Germinal center (tissue), 1 donor: ENCODE data around the gene RALB.

Experiments
- DNase-seq: peaks from one replicate; pipeline ENCODE4 v3.0.0; 2012; ENCODE audit warnings: mixed read lengths, low spot score

Gene RALB

GRCh38 chr2:120338015-120338414 is 85.4 kb downstream of the RALB start:
- no peak for DNase-seq

DNA sequence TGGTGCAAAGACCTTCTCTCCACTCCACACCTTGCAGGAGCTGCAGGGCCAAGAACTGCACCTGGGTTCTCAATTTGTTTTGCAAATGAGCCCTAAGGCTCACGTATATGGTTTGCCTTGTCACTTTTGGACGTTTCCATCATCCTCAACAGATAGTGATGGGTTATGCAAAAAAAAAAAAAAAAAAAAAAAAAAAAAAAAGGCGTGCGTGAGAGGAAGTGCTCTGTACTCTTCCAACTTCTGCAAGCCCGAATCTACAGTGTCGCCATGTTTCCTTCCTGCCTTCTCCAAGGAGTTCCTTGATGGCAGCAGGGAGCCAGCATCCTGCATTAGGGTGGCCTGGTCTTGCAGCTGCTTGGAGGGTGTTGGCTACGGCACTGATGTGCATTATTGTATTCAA is 89.3 kb downstream of the RALB start:
- DNase-seq = no peak

GRCh38 chr2:120342446-120342845 is 89.8 kb downstream of the RALB start:
- no peak for DNase-seq

DNA sequence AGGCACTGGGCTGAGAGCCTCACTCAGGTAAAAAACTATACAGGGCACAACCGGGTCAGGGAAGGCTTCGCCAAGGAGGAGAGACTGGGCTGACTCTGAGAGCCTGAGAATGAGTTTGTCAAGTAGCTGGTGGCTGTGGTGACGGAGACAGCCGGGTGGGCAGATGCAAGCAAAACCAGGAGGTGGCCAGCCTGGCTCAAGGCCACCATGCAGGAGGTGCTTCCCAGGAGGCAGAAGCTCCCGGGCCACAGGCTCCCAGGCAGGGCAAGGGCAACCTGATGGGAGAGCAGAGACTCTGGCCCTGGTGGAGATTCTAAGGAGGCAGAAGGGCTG is 90.4 kb downstream of the RALB start:
- DNase-seq = no peak

- DNase-seq = peak; percentile 59
Observed at GRCh38 chr2:120343433-120344105, 90.9 kb downstream of the RALB start.
